Measurements from ENCODE around the gene TBRG4.

TBRG4 gene

DNA sequence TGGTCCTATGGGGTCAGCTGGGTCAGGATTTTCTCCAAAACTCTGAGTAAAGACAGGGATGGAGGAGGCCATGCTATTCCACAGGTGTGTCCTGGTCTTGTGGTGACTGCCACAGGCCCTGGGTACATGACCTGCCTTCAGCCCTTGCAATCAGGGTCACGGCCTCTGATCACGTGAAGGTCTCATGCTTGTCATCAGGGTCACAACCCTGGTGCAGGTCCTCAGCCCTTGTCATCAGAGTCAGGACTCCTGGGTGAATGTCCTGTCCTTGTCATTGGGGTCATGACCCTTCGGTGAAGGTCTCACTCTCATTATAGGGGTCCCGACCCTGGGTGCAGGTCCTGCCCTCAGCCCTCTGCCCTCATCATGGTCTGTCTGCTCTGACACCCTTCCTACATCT, 21.9 kb upstream of the TBRG4 start:
- TF ChIP-seq, protein P1, sequence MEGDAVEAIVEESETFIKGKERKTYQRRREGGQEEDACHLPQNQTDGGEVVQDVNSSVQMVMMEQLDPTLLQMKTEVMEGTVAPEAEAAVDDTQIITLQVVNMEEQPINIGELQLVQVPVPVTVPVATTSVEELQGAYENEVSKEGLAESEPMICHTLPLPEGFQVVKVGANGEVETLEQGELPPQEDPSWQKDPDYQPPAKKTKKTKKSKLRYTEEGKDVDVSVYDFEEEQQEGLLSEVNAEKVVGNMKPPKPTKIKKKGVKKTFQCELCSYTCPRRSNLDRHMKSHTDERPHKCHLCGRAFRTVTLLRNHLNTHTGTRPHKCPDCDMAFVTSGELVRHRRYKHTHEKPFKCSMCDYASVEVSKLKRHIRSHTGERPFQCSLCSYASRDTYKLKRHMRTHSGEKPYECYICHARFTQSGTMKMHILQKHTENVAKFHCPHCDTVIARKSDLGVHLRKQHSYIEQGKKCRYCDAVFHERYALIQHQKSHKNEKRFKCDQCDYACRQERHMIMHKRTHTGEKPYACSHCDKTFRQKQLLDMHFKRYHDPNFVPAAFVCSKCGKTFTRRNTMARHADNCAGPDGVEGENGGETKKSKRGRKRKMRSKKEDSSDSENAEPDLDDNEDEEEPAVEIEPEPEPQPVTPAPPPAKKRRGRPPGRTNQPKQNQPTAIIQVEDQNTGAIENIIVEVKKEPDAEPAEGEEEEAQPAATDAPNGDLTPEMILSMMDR (IDR thresholded peaks at IDR 0.05; ENCODE audit: low read depth, low read length): no peak
- DNase-seq (ENCODE audit: low read depth in 2 of 2): no peak
- no peak overlapping the region for H3K4me3 ChIP-seq (replicated peaks in 1 of 2; ENCODE audit: low read depth in 2 of 2, low read length in 2 of 2)

GRCh38 chr7:45132708-45133320, 21.3 kb upstream of the TBRG4 start:
- TF ChIP-seq, protein P1 (IDR thresholded peaks at IDR 0.05; ENCODE audit: low read depth, low read length): no peak
- no peak overlapping the region for H3K4me3 ChIP-seq (replicated peaks in 1 of 2; ENCODE audit: low read depth in 2 of 2, low read length in 2 of 2)
- DNase-seq (ENCODE audit: low read depth in 2 of 2): no peak

- no peak for DNase-seq (ENCODE audit: low read depth in 2 of 2)
- H3K4me3 ChIP-seq (replicated peaks in 1 of 2; ENCODE audit: low read depth in 2 of 2, low read length in 2 of 2): no peak overlapping the region
- TF ChIP-seq, protein P1 (IDR thresholded peaks at IDR 0.05; ENCODE audit: low read depth, low read length): no peak
Measured at GRCh38 chr7:45131891-45132290, 20.4 kb upstream of the TBRG4 start.

GRCh38 chr7:45130910-45131309, 19.4 kb upstream of the TBRG4 start:
- H3K4me3 ChIP-seq (replicated peaks in 1 of 2; ENCODE audit: low read depth in 2 of 2, low read length in 2 of 2): no peak overlapping the region
- TF ChIP-seq, protein P1 (IDR thresholded peaks at IDR 0.05; ENCODE audit: low read depth, low read length): no peak
- DNase-seq (ENCODE audit: low read depth in 2 of 2): no peak

GRCh38 chr7:45129906-45130305, 18.4 kb upstream of the TBRG4 start:
- no peak for DNase-seq (ENCODE audit: low read depth in 2 of 2)
- no peak overlapping the region for H3K4me3 ChIP-seq (replicated peaks in 1 of 2; ENCODE audit: low read depth in 2 of 2, low read length in 2 of 2)
- TF ChIP-seq, protein P1 (IDR thresholded peaks at IDR 0.05; ENCODE audit: low read depth, low read length): no peak

- DNase-seq (ENCODE audit: low read depth in 2 of 2): peak in 1 of 2 donors; percentile 6
- TF ChIP-seq, protein P1 (IDR thresholded peaks at IDR 0.05; ENCODE audit: low read depth, low read length): no peak
- no peak overlapping the region for H3K4me3 ChIP-seq (replicated peaks in 1 of 2; ENCODE audit: low read depth in 2 of 2, low read length in 2 of 2)
Measured at GRCh38 chr7:45129181-45129800, 17.8 kb upstream of the TBRG4 start.
